ENCODE data around the gene TOMM34.

Gene TOMM34

DNA sequence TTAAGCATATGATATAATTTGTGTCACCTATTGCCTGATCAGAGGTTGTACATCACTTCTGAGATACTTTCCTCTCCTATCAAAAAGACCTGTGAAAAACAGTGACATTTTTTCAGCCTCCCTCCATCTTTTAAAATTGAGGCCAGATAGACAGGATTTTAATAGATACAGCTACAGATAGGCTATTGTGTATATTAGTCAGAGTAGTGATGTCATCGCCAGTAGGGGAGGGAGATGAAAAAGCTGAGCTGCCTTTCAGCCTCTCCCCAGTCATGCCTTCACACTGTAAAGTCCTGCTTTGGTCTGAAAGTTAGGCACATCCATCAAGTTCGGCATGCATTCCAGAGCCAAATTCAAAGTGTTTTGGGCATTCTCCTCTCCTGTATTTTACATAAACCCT is 58.2 kb downstream of the TOMM34 start:
- DNase-seq (ENCODE audit: low read depth), result no peak
- H3K4me3 ChIP-seq (ENCODE audit: low read depth, low read length), result no peak overlapping the region
- TF ChIP-seq CTCF (IDR thresholded peaks at IDR 0.05; ENCODE audit: low read depth, low read length), result no peak
- TF ChIP-seq POLR2A (IDR thresholded peaks at IDR 0.05; ENCODE audit: extremely low read depth, insufficient read length), result no peak
- no peak for TF ChIP-seq MYC (IDR thresholded peaks at IDR 0.05; ENCODE audit: low read depth, low read length)
- TF ChIP-seq, protein P1, sequence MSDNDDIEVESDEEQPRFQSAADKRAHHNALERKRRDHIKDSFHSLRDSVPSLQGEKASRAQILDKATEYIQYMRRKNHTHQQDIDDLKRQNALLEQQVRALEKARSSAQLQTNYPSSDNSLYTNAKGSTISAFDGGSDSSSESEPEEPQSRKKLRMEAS (IDR thresholded peaks at IDR 0.05; ENCODE audit: low read depth, low read length), result no peak

- DNase-seq (ENCODE audit: low read depth), result no peak
- no peak overlapping the region for H3K4me3 ChIP-seq (ENCODE audit: low read depth, low read length)
- TF ChIP-seq MYC (IDR thresholded peaks at IDR 0.05; ENCODE audit: low read depth, low read length), result no peak
- TF ChIP-seq, protein P1 (IDR thresholded peaks at IDR 0.05; ENCODE audit: low read depth, low read length), result no peak
- TF ChIP-seq CTCF (IDR thresholded peaks at IDR 0.05; ENCODE audit: low read depth, low read length), result no peak
- no peak for TF ChIP-seq POLR2A (IDR thresholded peaks at IDR 0.05; ENCODE audit: extremely low read depth, insufficient read length)
These were observed 59.9 kb downstream of the TOMM34 start for GRCh38 chr20:44900231-44900854.

DNA sequence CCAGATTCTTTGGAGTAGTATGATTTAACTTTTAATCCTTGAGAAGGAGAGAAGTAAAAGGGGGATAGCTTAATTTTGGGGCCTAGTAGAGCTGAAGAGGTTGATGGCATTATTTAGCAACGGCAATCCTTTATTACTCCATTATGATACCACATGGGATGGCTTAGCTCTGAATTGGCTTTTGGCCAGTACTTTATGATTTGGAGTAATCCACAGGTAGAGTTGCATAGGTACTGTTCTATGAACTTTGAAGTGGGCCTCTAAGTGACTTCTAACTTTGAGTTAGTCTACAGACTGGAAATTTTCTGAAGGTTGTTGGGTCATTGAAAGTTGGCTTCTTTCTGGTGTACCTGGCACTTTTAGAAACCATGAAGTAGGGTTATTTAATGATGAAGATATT is 63.1 kb downstream of the TOMM34 start:
- TF ChIP-seq POLR2A (IDR thresholded peaks at IDR 0.05; ENCODE audit: extremely low read depth, insufficient read length), result no peak
- TF ChIP-seq MYC (IDR thresholded peaks at IDR 0.05; ENCODE audit: low read depth, low read length), result no peak
- no peak for TF ChIP-seq CTCF (IDR thresholded peaks at IDR 0.05; ENCODE audit: low read depth, low read length)
- TF ChIP-seq, protein P1 (IDR thresholded peaks at IDR 0.05; ENCODE audit: low read depth, low read length), result no peak
- DNase-seq (ENCODE audit: low read depth), result no peak
- peak overlapping the region; percentile 14 for H3K4me3 ChIP-seq (ENCODE audit: low read depth, low read length)

DNA sequence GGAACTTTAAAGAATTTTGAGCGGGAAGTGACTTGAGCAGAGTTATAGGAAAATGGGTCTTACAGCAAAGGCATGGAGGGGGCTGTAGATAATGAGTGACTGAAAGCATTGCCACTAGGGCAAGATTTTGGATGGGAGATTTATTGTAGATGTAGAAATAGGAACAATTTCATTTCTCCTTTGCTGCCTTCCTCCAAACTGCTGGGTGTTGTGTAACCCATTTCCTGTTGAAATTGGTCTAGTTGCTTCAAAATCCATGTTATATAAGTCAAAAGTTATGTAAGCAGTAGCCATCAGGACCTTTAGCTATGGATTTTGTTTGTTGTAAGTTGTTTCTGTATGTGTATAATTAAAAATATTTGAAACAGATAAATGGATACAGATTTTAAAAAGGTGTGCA is 63.6 kb downstream of the TOMM34 start:
- DNase-seq (ENCODE audit: low read depth), result peak; percentile 91
- H3K4me3 ChIP-seq (ENCODE audit: low read depth, low read length), result peak overlapping the region; percentile 14
- TF ChIP-seq, protein P1 (IDR thresholded peaks at IDR 0.05; ENCODE audit: low read depth, low read length), result 0 out of 2 replicates have a peak, but pooled peaks have one; percentile 20
- no peak for TF ChIP-seq CTCF (IDR thresholded peaks at IDR 0.05; ENCODE audit: low read depth, low read length)
- TF ChIP-seq POLR2A (IDR thresholded peaks at IDR 0.05; ENCODE audit: extremely low read depth, insufficient read length), result no peak
- TF ChIP-seq MYC (IDR thresholded peaks at IDR 0.05; ENCODE audit: low read depth, low read length), result peak; percentile 64; the same call in 1 of the 2 replicates

DNA sequence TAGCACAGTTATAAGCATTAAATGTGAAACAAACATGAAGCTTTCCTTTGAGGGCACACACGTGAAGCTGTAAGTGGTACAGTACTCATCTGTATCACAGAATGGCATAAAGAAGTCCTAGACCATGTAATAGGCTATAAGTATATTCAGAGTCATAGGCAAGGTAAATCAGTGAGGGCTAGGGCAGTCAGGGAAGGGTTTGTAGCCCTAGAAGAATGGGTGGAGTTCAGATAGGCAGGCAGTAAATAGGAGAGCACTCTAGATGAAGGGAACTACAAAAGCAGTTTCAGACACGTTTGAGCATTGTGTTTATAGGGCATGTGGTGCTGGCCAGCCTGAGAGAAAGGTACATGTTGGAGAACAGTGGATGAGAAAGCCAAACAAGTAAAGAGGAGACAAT is 65.2 kb downstream of the TOMM34 start:
- TF ChIP-seq MYC (IDR thresholded peaks at IDR 0.05; ENCODE audit: low read depth, low read length) (no peak), POLR2A (IDR thresholded peaks at IDR 0.05; ENCODE audit: extremely low read depth, insufficient read length) (no peak)
- DNase-seq (ENCODE audit: low read depth), result no peak
- no peak overlapping the region for H3K4me3 ChIP-seq (ENCODE audit: low read depth, low read length)
